Choroid plexus epithelial cell (primary cell): ENCODE data around the gene NFYA.

ENCODE experiments used
- DNase-seq: peaks from one replicate; pipeline ENCODE4 v3.0.0-alpha.2; 2010; ENCODE audit warnings: low read depth
- H3K4me3 ChIP-seq: 2 replicates; pipeline ENCODE4 v1.5.1; 2011; ENCODE audit warnings: low read depth, mild to moderate bottlenecking, control low read depth, low read length, moderate library complexity
- CTCF ChIP-seq: conservative IDR thresholded peaks from 2 replicates; pipeline ENCODE4 v1.5.1; 2011; ENCODE audit warnings: low read depth, mild to moderate bottlenecking, control low read depth, inconsistent platforms, low read length, moderate library complexity

The NFYA gene

GRCh38 chr6:41077536-41077935 is 4.8 kb downstream of the NFYA start:
- H3K4me3 ChIP-seq = no peak overlapping the region
- DNase-seq = no peak
- no peak for TF ChIP-seq CTCF

GRCh38 chr6:41078101-41078500 is 5.3 kb downstream of the NFYA start:
- no peak overlapping the region for H3K4me3 ChIP-seq
- no peak for TF ChIP-seq CTCF
- no peak for DNase-seq

GRCh38 chr6:41079080-41079479 is 6.3 kb downstream of the NFYA start:
- DNase-seq = no peak
- no peak for TF ChIP-seq CTCF
- H3K4me3 ChIP-seq = no peak overlapping the region

GRCh38 chr6:41080621-41081020 is 7.8 kb downstream of the NFYA start:
- H3K4me3 ChIP-seq = no peak overlapping the region
- DNase-seq = no peak
- no peak for TF ChIP-seq CTCF

GRCh38 chr6:41083072-41083471 is 10.3 kb downstream of the NFYA start:
- H3K4me3 ChIP-seq = no peak overlapping the region
- no peak for TF ChIP-seq CTCF
- DNase-seq = no peak

GRCh38 chr6:41085182-41085581 is 12.4 kb downstream of the NFYA start:
- no peak for DNase-seq
- no peak overlapping the region for H3K4me3 ChIP-seq
- no peak for TF ChIP-seq CTCF

- TF ChIP-seq CTCF = no peak
- DNase-seq = peak; percentile 36
- no peak overlapping the region for H3K4me3 ChIP-seq
Measured at GRCh38 chr6:41088451-41088850, 15.7 kb downstream of the NFYA start.
